Activated CD4-positive, CD25-positive, alpha-beta regulatory T cell treated with anti-CD3 and anti-CD28 coated beads, Interleukin-2, amount 50 U/mL, for 72 hours (primary cell): Measurements from ENCODE around the gene PIAS2.
"Not testable (repeated sequence)": the region's sequence is repeated elsewhere in the genome, so short reads cannot be mapped to it uniquely, and the experiment has no call there.

Experiments
- DNase-seq: peaks from one replicate; pipeline ENCODE4 v3.0.0; 2021

PIAS2 gene

GRCh38 chr18:46903406-46903805 lies 13.9 kb downstream of the PIAS2 start:
- no peak for DNase-seq

GRCh38 chr18:46899274-46899948 lies 17.9 kb downstream of the PIAS2 start:
- no peak for DNase-seq

GRCh38 chr18:46894124-46894523 lies 23.2 kb downstream of the PIAS2 start:
- DNase-seq = no peak

GRCh38 chr18:46893360-46893759 lies 23.9 kb downstream of the PIAS2 start:
- DNase-seq = no peak

GRCh38 chr18:46892842-46893241 lies 24.5 kb downstream of the PIAS2 start:
- no peak for DNase-seq

- DNase-seq = no peak
These were observed 25.5 kb downstream of the PIAS2 start for GRCh38 chr18:46891742-46892214.

- no peak for DNase-seq
These were observed 28.3 kb downstream of the PIAS2 start for GRCh38 chr18:46888965-46889364.

GRCh38 chr18:46886893-46887292 lies 30.4 kb downstream of the PIAS2 start:
- DNase-seq = no peak

GRCh38 chr18:46883180-46883579 lies 34.1 kb downstream of the PIAS2 start:
- DNase-seq = no peak

- no peak for DNase-seq
These were observed 39.8 kb downstream of the PIAS2 start for GRCh38 chr18:46877329-46877987.

GRCh38 chr18:46868169-46868921 lies 49.0 kb downstream of the PIAS2 start:
- no peak for DNase-seq

- no peak for DNase-seq
These were observed 49.8 kb downstream of the PIAS2 start for GRCh38 chr18:46867367-46868143.

- DNase-seq = no peak
These were observed 50.8 kb downstream of the PIAS2 start for GRCh38 chr18:46866523-46866922.

- DNase-seq = not testable (repeated sequence)
These were observed 52.1 kb downstream of the PIAS2 start for GRCh38 chr18:46865245-46865644.

- no peak for DNase-seq
These were observed 57.5 kb downstream of the PIAS2 start for GRCh38 chr18:46859855-46860254.

GRCh38 chr18:46858290-46858689 lies 59.0 kb downstream of the PIAS2 start:
- no peak for DNase-seq

GRCh38 chr18:46856973-46857372 lies 60.3 kb downstream of the PIAS2 start:
- no peak for DNase-seq

GRCh38 chr18:46849007-46849406 lies 68.3 kb downstream of the PIAS2 start:
- DNase-seq = no peak

GRCh38 chr18:46843372-46843771 lies 73.9 kb downstream of the PIAS2 start:
- DNase-seq = no peak

GRCh38 chr18:46842583-46842982 lies 74.7 kb downstream of the PIAS2 start:
- DNase-seq = no peak

- DNase-seq = no peak
These were observed 83.4 kb downstream of the PIAS2 start for GRCh38 chr18:46833899-46834298.

GRCh38 chr18:46832849-46833248 lies 84.5 kb downstream of the PIAS2 start:
- DNase-seq = no peak

GRCh38 chr18:46832422-46832821 lies 84.9 kb downstream of the PIAS2 start:
- DNase-seq = not testable (repeated sequence)
